ACC112 (cell line): Measurements from ENCODE around the gene ZBTB34.
A peak's percentile ranks its signal among the peaks of the same experiment; 100 is the strongest.

Experiments used
- H2AFZ ChIP-seq: fragments of 200-600 bp; sonication (generic); one replicate; pipeline ENCODE4 v1.6.0; 2017; ENCODE audit warnings: antibody characterized with exemption, low read length; ENCODE audit not compliant: unreplicated experiment
- H3K27ac ChIP-seq: fragments of 200-600 bp; sonication (generic); 2 replicates; pipeline ENCODE4 v1.5.1; 2014; ENCODE audit warnings: low read depth, mild to moderate bottlenecking, antibody characterized with exemption, low read length, moderate library complexity
- H3K27me3 ChIP-seq: fragments of 200-600 bp; sonication (generic); 2 replicates; pipeline ENCODE4 v1.6.1; 2014; ENCODE audit warnings: mild to moderate bottlenecking, antibody characterized with exemption, low read length, moderate library complexity, mixed read lengths; ENCODE audit not compliant: insufficient read depth
- H3K36me3 ChIP-seq: fragments of 200-600 bp; sonication (generic); 2 replicates; pipeline ENCODE4 v1.6.1; 2016; ENCODE audit warnings: mild to moderate bottlenecking, antibody characterized with exemption, low read length, moderate library complexity, mixed read lengths; ENCODE audit not compliant: insufficient read depth
- H3K4me1 ChIP-seq: fragments of 200-600 bp; sonication (generic); one replicate; pipeline ENCODE4 v1.6.1; 2016; ENCODE audit warnings: low read length, mixed read lengths; ENCODE audit not compliant: insufficient read depth, unreplicated experiment, control insufficient read depth
- H3K4me3 ChIP-seq: fragments of 200-600 bp; sonication (generic); 2 replicates; pipeline ENCODE4 v1.5.1; 2014; ENCODE audit warnings: mild to moderate bottlenecking, low read depth, low read length
- H3K79me2 ChIP-seq: fragments of 200-600 bp; sonication (generic); one replicate; pipeline ENCODE4 v1.6.0; 2016; ENCODE audit warnings: low read length; ENCODE audit not compliant: control insufficient read depth, unreplicated experiment, insufficient read depth

Gene ZBTB34

GRCh38 chr9:126857261-126857960, 3.0 kb upstream of the ZBTB34 start:
- H3K27me3 ChIP-seq: peaks cover 25% of the 10 kb centered on the region
- H3K27ac ChIP-seq: no peak overlapping the region
- no peak overlapping the region for H2AFZ ChIP-seq
- no peak overlapping the region for H3K4me3 ChIP-seq
- H3K36me3 ChIP-seq: no peaks in the 10 kb centered on the region
- peaks cover 17% of the 10 kb centered on the region for H3K79me2 ChIP-seq
- peaks cover 10% of the 10 kb centered on the region for H3K4me1 ChIP-seq

GRCh38 chr9:126859111-126859510, 1.3 kb upstream of the ZBTB34 start:
- no peak overlapping the region for H3K27ac ChIP-seq
- H3K4me1 ChIP-seq: peaks cover 16% of the 10 kb centered on the region
- H2AFZ ChIP-seq: no peak overlapping the region
- peaks cover 17% of the 10 kb centered on the region for H3K27me3 ChIP-seq
- H3K4me3 ChIP-seq: no peak overlapping the region
- 0 out of 2 replicates have a peak, but pooled peaks cover 6% of the 10 kb centered on the region for H3K36me3 ChIP-seq
- H3K79me2 ChIP-seq: peaks cover 34% of the 10 kb centered on the region

GRCh38 chr9:126860757-126861466, 473 bp downstream of the ZBTB34 start:
- peak overlapping the region; percentile 79 for H3K4me3 ChIP-seq
- peaks cover 16% of the 10 kb centered on the region for H3K27me3 ChIP-seq
- 0 out of 2 replicates have a peak, but pooled peaks cover 13% of the 10 kb centered on the region for H3K36me3 ChIP-seq
- H3K79me2 ChIP-seq: peaks cover 47% of the 10 kb centered on the region
- H2AFZ ChIP-seq: peak overlapping the region; percentile 84
- H3K27ac ChIP-seq: peak overlapping the region; percentile 27; the same call in 1 of the 2 replicates
- H3K4me1 ChIP-seq: peaks cover 16% of the 10 kb centered on the region

- peaks cover 8% of the 10 kb centered on the region; the same call in 1 of the 2 replicates for H3K27me3 ChIP-seq
- peaks cover 53% of the 10 kb centered on the region for H3K79me2 ChIP-seq
- H2AFZ ChIP-seq: no peak overlapping the region
- H3K36me3 ChIP-seq: 0 out of 2 replicates have a peak, but pooled peaks cover 13% of the 10 kb centered on the region
- H3K27ac ChIP-seq: 0 out of 2 replicates have a peak overlapping the region, but pooled peaks have one; percentile 0
- H3K4me3 ChIP-seq: peak overlapping the region; percentile 79
- H3K4me1 ChIP-seq: peaks cover 16% of the 10 kb centered on the region
These were observed 1.3 kb downstream of the ZBTB34 start for GRCh38 chr9:126861707-126862103.

GRCh38 chr9:126862104-126862761, 1.8 kb downstream of the ZBTB34 start:
- Histone ChIP-seq H3K4me1 (peaks cover 16% of the 10 kb centered on the region), H2AFZ (no peak overlapping the region), H3K79me2 (peaks cover 55% of the 10 kb centered on the region), H3K27me3 (peaks cover 6% of the 10 kb centered on the region; the same call in 1 of the 2 replicates), H3K4me3 (peak overlapping the region; percentile 79), H3K27ac (no peak overlapping the region), H3K36me3 (0 out of 2 replicates have a peak, but pooled peaks cover 13% of the 10 kb centered on the region)

GRCh38 chr9:126864771-126865170, 4.3 kb downstream of the ZBTB34 start:
- H3K79me2 ChIP-seq: peaks cover 78% of the 10 kb centered on the region
- H3K27me3 ChIP-seq: no peaks in the 10 kb centered on the region
- no peak overlapping the region for H3K27ac ChIP-seq
- peaks cover 16% of the 10 kb centered on the region for H3K4me1 ChIP-seq
- peaks cover 20% of the 10 kb centered on the region; the same call in 1 of the 2 replicates for H3K36me3 ChIP-seq
- H3K4me3 ChIP-seq: no peak overlapping the region
- no peak overlapping the region for H2AFZ ChIP-seq

- no peaks in the 10 kb centered on the region for H3K4me1 ChIP-seq
- no peak overlapping the region for H2AFZ ChIP-seq
- no peak overlapping the region for H3K27ac ChIP-seq
- H3K4me3 ChIP-seq: no peak overlapping the region
- peaks cover 57% of the 10 kb centered on the region for H3K79me2 ChIP-seq
- H3K27me3 ChIP-seq: no peaks in the 10 kb centered on the region
- peaks cover 16% of the 10 kb centered on the region; the same call in 1 of the 2 replicates for H3K36me3 ChIP-seq
These were observed 8.9 kb downstream of the ZBTB34 start for GRCh38 chr9:126869368-126869767.

- Histone ChIP-seq H3K27ac (no peak overlapping the region), H3K36me3 (peaks cover 10% of the 10 kb centered on the region; the same call in 1 of the 2 replicates), H3K27me3 (no peaks in the 10 kb centered on the region), H3K79me2 (peaks cover 51% of the 10 kb centered on the region), H3K4me1 (no peaks in the 10 kb centered on the region), H2AFZ (no peak overlapping the region), H3K4me3 (no peak overlapping the region)
These were observed 12.1 kb downstream of the ZBTB34 start for GRCh38 chr9:126872516-126872915.

GRCh38 chr9:126874546-126875314, 14.3 kb downstream of the ZBTB34 start:
- Histone ChIP-seq H2AFZ (no peak overlapping the region), H3K4me1 (no peaks in the 10 kb centered on the region), H3K27ac (no peak overlapping the region), H3K79me2 (peaks cover 32% of the 10 kb centered on the region), H3K36me3 (0 out of 2 replicates have a peak, but pooled peaks cover 10% of the 10 kb centered on the region), H3K27me3 (no peaks in the 10 kb centered on the region), H3K4me3 (no peak overlapping the region)
